Natural killer cell (primary cell): ENCODE measurements around the gene PGLYRP1. TPM values are rescaled to one million over a fixed set of nuclear protein-coding genes. Genes with fewer than 3 reads are reported as not detected.

Experiments
- ATAC-seq, 3 donors: fragments of 150-1000 bp in 2 of 3; fragments of 200-7000 bp in 1 of 3; cut with Tn5 transposase; 1 replicate in 1 of 3; 2 replicates in 2 of 3; pipeline ENCODE4 v1.10.0; 2021; ENCODE audit warnings: mild to moderate bottlenecking in 2 of 3, moderate library complexity in 2 of 3
- DNase-seq, 2 donors: peaks; one replicate each; pipeline versions ENCODE4 v3.0.0 to v3.0.0-alpha.2; 2013 to 2021; ENCODE audit warnings: mixed read lengths in 1 of 2
- H3K27ac ChIP-seq: one replicate; pipeline ENCODE4 v1.5.1; 2013; ENCODE audit warnings: mild to moderate bottlenecking, low read length
- H3K27me3 ChIP-seq: one replicate; pipeline ENCODE4 v1.6.1; 2013; ENCODE audit warnings: low read length; ENCODE audit not compliant: control insufficient read depth, insufficient read depth
- H3K36me3 ChIP-seq: one replicate; pipeline ENCODE4 v1.6.1; 2013; ENCODE audit warnings: low read length; ENCODE audit not compliant: control insufficient read depth, insufficient read depth
- H3K4me1 ChIP-seq: one replicate; pipeline ENCODE4 v1.6.1; 2013; ENCODE audit warnings: low read length; ENCODE audit not compliant: control insufficient read depth, insufficient read depth
- H3K4me3 ChIP-seq: one replicate; pipeline ENCODE4 v1.5.1; 2013; ENCODE audit warnings: low read length
- H3K9me3 ChIP-seq: one replicate; pipeline ENCODE4 v1.6.1; 2013; ENCODE audit warnings: low read length; ENCODE audit not compliant: control insufficient read depth, insufficient read depth
- H3K27ac Mint-ChIP-seq, 2 donors: one replicate each; pipeline ENCODE4 v1.8.0; 2022; ENCODE audit warnings: mild to moderate bottlenecking in 2 of 2, mixed read lengths in 2 of 2, moderate library complexity in 1 of 2
- H3K27me3 Mint-ChIP-seq, 2 donors: one replicate each; pipeline ENCODE4 v1.8.0; 2022; ENCODE audit warnings: low read depth in 2 of 2, mixed read lengths in 2 of 2
- H3K36me3 Mint-ChIP-seq: one replicate; pipeline ENCODE4 v1.8.0; 2022; ENCODE audit warnings: mixed read lengths
- H3K4me1 Mint-ChIP-seq, 2 donors: one replicate each; pipeline ENCODE4 v1.8.0; 2022; ENCODE audit warnings: mixed read lengths in 2 of 2
- H3K4me3 Mint-ChIP-seq: one replicate; pipeline ENCODE4 v1.8.0; 2022; ENCODE audit warnings: mild to moderate bottlenecking, moderate library complexity, mixed read lengths
- H3K9me3 Mint-ChIP-seq, 2 donors: one replicate each; pipeline ENCODE4 v1.8.0; 2022; ENCODE audit warnings: mixed read lengths in 2 of 2
- WGBS: methylation state at CpG from one replicate; pipeline ENCODE4 v1.1.7; 2013; ENCODE audit warnings: missing lambda C conversion rate; ENCODE audit not compliant: insufficient coverage; 5-methylcytosine and 5-hydroxymethylcytosine counted together
- intact Hi-C: fragments of 100-400 bp; cut with micrococcal nuclease; formaldehyde crosslinking; loops from one replicate; pipeline ENCODE4 v1.14.2; 2022
- total RNA-seq, 4 donors: library from RNA; stranded (reverse); fragments of 120-200 nt in 1 of 4; gene quantifications; one replicate each; pipeline versions ENCODE4 v1.2.3 to v1.2.4, GENCODE V29; 2013 to 2022
- TF ChIP-seq, protein P1 (sequence below): fragments of 200-600 bp; IDR thresholded peaks from one replicate; pipeline ENCODE4 v1.8.0; 2022; ENCODE audit warnings: antibody characterized with exemption

The PGLYRP1 gene
- total RNA-seq, 3 donors from 2014 or later (not counting 1 experiment from before 2014, with no cell fraction given): 0.55 TPM; not detected in 2

DNA sequence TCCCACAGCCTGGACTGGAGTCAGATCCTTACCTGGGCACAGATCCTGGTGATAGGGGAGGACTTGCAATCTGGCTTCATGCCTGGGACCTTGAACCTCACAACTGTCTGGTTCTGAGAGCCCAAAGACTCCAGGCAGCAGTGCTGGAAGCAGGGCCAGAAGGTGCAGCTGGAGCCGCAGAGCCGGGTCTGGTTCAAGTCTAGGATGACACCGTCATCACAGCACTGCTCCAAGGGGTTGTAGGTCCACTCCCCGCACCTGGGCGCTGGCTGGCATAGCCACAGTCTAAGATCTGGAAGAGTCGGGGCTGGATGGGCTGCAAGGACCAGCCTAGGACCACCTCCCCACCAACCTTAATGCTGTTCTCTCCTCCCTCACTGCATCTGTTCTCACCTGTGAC lies 17.3 kb upstream of the PGLYRP1 start:
- 93% methylated on average over 6 of the region's 6 CpGs for WGBS
- H3K4me3 ChIP-seq: no peak overlapping the region
- H3K4me3 Mint-ChIP-seq: no peak overlapping the region
- intact Hi-C loops: no loop called here
- peaks cover 31 to 50% of the 10 kb centered on the region in 2 donors for H3K27me3 Mint-ChIP-seq
- H3K4me1 ChIP-seq: no peaks in the 10 kb centered on the region
- H3K27ac Mint-ChIP-seq: no peak overlapping the region
- H3K36me3 ChIP-seq: no peaks in the 10 kb centered on the region
- H3K27ac ChIP-seq: no peak overlapping the region
- H3K36me3 Mint-ChIP-seq: no peaks in the 10 kb centered on the region
- peaks cover 16% of the 10 kb centered on the region for H3K27me3 ChIP-seq
- no peaks in the 10 kb centered on the region for H3K9me3 ChIP-seq
- TF ChIP-seq, protein P1, sequence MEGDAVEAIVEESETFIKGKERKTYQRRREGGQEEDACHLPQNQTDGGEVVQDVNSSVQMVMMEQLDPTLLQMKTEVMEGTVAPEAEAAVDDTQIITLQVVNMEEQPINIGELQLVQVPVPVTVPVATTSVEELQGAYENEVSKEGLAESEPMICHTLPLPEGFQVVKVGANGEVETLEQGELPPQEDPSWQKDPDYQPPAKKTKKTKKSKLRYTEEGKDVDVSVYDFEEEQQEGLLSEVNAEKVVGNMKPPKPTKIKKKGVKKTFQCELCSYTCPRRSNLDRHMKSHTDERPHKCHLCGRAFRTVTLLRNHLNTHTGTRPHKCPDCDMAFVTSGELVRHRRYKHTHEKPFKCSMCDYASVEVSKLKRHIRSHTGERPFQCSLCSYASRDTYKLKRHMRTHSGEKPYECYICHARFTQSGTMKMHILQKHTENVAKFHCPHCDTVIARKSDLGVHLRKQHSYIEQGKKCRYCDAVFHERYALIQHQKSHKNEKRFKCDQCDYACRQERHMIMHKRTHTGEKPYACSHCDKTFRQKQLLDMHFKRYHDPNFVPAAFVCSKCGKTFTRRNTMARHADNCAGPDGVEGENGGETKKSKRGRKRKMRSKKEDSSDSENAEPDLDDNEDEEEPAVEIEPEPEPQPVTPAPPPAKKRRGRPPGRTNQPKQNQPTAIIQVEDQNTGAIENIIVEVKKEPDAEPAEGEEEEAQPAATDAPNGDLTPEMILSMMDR: no peak
- DNase-seq: no peak
- H3K4me1 Mint-ChIP-seq: no peaks in the 10 kb centered on the region
- H3K9me3 Mint-ChIP-seq: no peaks in the 10 kb centered on the region
- no peak for ATAC-seq

DNA sequence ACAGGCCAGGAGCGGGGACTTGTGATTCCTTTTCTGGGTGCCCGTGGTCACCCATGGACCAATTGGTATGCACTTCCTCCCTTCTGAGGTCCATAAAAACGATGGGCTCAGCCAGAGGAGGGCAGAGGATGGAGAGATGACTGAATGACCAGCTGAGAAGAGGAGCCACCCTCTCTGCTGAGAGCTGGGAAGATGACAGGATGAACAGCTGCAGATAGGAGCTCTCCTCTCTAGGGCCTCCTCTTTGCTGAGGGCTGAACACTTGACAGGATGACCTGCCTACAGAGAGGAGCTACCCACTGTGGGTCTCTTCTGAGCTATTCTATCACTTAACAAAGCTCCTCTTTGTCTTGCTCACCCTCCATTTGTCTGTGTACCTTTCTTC lies 13.9 kb upstream of the PGLYRP1 start:
- H3K36me3 Mint-ChIP-seq: no peaks in the 10 kb centered on the region
- H3K4me1 Mint-ChIP-seq: no peaks in the 10 kb centered on the region
- 62% methylated on average over 3 of the region's 3 CpGs for WGBS
- no peak overlapping the region for H3K27ac ChIP-seq
- TF ChIP-seq, protein P1: no peak
- no peaks in the 10 kb centered on the region for H3K9me3 ChIP-seq
- no peaks in the 10 kb centered on the region for H3K4me1 ChIP-seq
- H3K9me3 Mint-ChIP-seq: no peaks in the 10 kb centered on the region
- H3K27me3 Mint-ChIP-seq: peaks cover 18 to 28% of the 10 kb centered on the region in 2 donors
- no peak overlapping the region for H3K4me3 ChIP-seq
- H3K27ac Mint-ChIP-seq: no peak overlapping the region
- H3K27me3 ChIP-seq: peaks cover 5% of the 10 kb centered on the region
- H3K36me3 ChIP-seq: no peaks in the 10 kb centered on the region
- intact Hi-C loops: no loop called here
- H3K4me3 Mint-ChIP-seq: no peak overlapping the region
- ATAC-seq: no peak
- no peak for DNase-seq

DNA sequence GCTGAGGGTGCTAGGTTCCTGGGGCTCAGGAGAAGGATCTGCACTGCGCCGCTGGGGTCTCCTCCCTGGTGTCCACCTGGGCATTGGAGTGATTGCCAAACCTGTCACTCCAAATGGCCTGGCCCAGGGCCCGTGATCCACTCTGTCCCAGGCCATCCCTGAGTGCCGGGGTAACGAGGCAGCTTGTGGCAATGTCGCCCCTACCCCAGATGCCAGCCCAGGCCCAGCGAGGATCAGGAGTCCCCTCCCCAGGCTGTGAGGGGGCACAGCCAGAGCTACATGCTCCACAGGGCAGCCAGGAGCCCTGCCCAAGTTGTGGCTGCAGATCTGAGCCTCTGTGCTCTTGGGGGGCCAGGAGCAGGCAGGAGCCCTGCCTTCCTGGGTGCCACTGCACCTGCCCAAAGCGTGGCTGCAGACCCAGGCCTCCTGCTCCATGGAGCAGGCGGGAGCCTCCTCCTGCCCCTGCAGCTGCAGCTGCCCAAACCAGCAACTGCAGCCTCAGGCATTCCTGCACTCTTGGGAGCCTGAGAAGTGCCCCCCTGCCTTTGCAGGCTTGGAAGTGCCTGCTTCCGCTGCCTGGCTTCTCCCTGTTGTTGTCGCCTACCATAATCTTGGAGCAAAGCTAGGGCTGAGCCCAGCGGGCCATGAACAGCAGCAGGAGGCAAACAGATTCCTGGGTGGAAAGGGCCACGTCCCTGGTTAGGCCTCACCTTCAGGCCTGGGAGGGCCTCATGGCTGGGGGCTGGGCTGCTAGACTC lies 13.3 kb upstream of the PGLYRP1 start:
- Mint-ChIP-seq H3K4me3 (no peak overlapping the region), H3K36me3 (no peaks in the 10 kb centered on the region), H3K27ac (no peak overlapping the region), H3K27me3 (peaks cover 20 to 24% of the 10 kb centered on the region in 2 donors), H3K9me3 (no peaks in the 10 kb centered on the region), H3K4me1 (no peaks in the 10 kb centered on the region)
- TF ChIP-seq, protein P1: no peak
- WGBS: 83% methylated on average over 13 of the region's 13 CpGs
- DNase-seq: no peak
- Histone ChIP-seq H3K36me3 (no peaks in the 10 kb centered on the region), H3K27ac (no peak overlapping the region), H3K27me3 (peaks cover 5% of the 10 kb centered on the region), H3K4me1 (no peaks in the 10 kb centered on the region), H3K4me3 (no peak overlapping the region), H3K9me3 (no peaks in the 10 kb centered on the region)
- intact Hi-C loops: no loop called here
- ATAC-seq: no peak

DNA sequence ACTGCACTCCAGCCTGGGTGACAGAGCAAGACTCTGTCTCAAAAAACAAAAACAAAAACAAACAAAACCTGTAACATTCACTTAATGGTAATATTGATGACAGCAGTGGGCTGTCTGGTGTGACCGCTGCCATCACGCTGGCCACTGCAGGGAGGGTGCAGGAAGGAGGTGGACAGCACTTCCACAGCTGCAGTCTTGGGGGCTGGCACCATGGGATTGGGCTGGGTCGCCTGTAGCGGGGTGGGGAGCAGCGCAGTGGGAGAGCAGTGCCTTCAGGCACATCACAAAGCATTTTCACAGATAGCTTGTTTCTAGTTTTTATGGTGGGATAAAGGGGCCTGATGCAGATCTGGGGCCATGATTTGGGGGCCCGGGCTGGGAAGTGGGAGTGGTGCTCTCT lies 12.7 kb upstream of the PGLYRP1 start:
- H3K9me3 ChIP-seq: no peaks in the 10 kb centered on the region
- Mint-ChIP-seq H3K9me3 (no peaks in the 10 kb centered on the region), H3K36me3 (no peaks in the 10 kb centered on the region), H3K4me1 (no peaks in the 10 kb centered on the region), H3K27ac (no peak overlapping the region), H3K4me3 (no peak overlapping the region), H3K27me3 (peaks cover 23 to 27% of the 10 kb centered on the region in 2 donors)
- no peak overlapping the region for H3K4me3 ChIP-seq
- TF ChIP-seq, protein P1: no peak
- WGBS: 93% methylated on average over 6 of the region's 6 CpGs
- no peak overlapping the region for H3K27ac ChIP-seq
- intact Hi-C loops: no loop called here
- H3K27me3 ChIP-seq: peaks cover 5% of the 10 kb centered on the region
- no peaks in the 10 kb centered on the region for H3K4me1 ChIP-seq
- DNase-seq (no peak), ATAC-seq (no peak)
- H3K36me3 ChIP-seq: no peaks in the 10 kb centered on the region
